Ascending aorta (tissue), 2 donors: Measurements from ENCODE around the gene GRIP2. TPM values are rescaled to one million over a fixed set of nuclear protein-coding genes. Genes with fewer than 3 reads are reported as not detected.

ENCODE experiments used
- DNase-seq, 2 donors: peaks; one replicate each; pipeline ENCODE4 v3.0.0-alpha.2; 2019; ENCODE audit warnings: low spot score in 2 of 2
- H3K27ac ChIP-seq, 2 donors: fragments of 200-600 bp; sonication (generic); one replicate each; pipeline ENCODE4 v1.5.1; 2016 to 2017; ENCODE audit warnings: mild to moderate bottlenecking in 1 of 2
- H3K27me3 ChIP-seq: fragments of 200-600 bp; sonication (generic); one replicate; pipeline ENCODE4 v1.5.1; 2017
- H3K36me3 ChIP-seq, 2 donors: fragments of 200-600 bp; sonication (generic); one replicate each; pipeline ENCODE4 v1.5.1; 2016
- H3K4me1 ChIP-seq, 2 donors: fragments of 200-600 bp; sonication (generic); one replicate each; pipeline ENCODE4 v1.5.1; 2016 to 2017; ENCODE audit warnings: mild to moderate bottlenecking in 1 of 2
- H3K4me3 ChIP-seq, 2 donors: fragments of 200-600 bp; sonication (generic); one replicate each; pipeline ENCODE4 v1.5.1; 2016 to 2017; ENCODE audit warnings: mild to moderate bottlenecking in 1 of 2
- H3K9me3 ChIP-seq, 2 donors: fragments of 200-600 bp; sonication (generic); one replicate each; pipeline ENCODE4 v1.5.1; 2016
- intact Hi-C: fragments of 100-400 bp; cut with DNase I; formaldehyde crosslinking; loops from one replicate; pipeline ENCODE4 v1.15.1; 2023
- total RNA-seq: library from RNA; depleted of rRNA; stranded (reverse); fragments of >200 nt; gene quantifications from one replicate; pipeline ENCODE4 v1.1.0, GENCODE V29; 2016
- TF ChIP-seq, protein P1 (sequence below), 3 experiments: fragments of 200-600 bp in 2 of 3; fragments of 450-650 bp in 1 of 3; sonication (generic) in 2 of 3; IDR thresholded peaks; one replicate each; pipeline ENCODE4 v1.5.1; 2016 to 2019; ENCODE audit warnings: antibody characterized with exemption in 3 of 3, mild to moderate bottlenecking in 1 of 3, moderate library complexity in 1 of 3

The GRIP2 gene
- total RNA-seq, 1 donor from 2014 or later = 0.21 TPM

DNA sequence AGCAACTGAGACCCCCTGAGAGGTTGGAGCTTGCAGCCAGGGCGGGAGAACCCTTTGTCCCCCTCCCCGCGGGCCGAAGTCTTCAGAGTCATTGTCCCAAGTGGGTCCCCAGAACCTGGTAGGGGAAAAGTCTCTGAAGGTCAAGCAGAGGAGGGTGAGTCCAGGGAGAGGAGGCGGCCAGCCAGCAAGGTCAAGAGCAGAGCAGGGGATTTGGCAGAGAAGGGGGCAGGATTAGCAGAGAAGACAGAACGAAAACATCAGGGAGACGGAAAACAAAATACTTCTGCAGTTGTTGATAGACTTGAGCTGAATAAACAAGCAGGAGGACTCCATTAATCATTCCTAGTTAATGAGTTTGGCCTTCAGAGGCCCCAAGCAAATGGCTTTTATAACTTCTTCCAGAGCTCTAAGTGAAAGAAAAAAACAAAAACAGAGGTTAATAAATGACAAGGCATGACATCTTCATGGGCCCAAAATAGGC lies 66.7 kb downstream of the GRIP2 start:
- intact Hi-C loops = no loop called here
- no peaks in the 10 kb centered on the region for H3K27me3 ChIP-seq
- H3K36me3 ChIP-seq = peaks cover 3 to 39% of the 10 kb centered on the region in 2 donors
- H3K9me3 ChIP-seq = no peaks in the 10 kb centered on the region
- TF ChIP-seq, protein P1, sequence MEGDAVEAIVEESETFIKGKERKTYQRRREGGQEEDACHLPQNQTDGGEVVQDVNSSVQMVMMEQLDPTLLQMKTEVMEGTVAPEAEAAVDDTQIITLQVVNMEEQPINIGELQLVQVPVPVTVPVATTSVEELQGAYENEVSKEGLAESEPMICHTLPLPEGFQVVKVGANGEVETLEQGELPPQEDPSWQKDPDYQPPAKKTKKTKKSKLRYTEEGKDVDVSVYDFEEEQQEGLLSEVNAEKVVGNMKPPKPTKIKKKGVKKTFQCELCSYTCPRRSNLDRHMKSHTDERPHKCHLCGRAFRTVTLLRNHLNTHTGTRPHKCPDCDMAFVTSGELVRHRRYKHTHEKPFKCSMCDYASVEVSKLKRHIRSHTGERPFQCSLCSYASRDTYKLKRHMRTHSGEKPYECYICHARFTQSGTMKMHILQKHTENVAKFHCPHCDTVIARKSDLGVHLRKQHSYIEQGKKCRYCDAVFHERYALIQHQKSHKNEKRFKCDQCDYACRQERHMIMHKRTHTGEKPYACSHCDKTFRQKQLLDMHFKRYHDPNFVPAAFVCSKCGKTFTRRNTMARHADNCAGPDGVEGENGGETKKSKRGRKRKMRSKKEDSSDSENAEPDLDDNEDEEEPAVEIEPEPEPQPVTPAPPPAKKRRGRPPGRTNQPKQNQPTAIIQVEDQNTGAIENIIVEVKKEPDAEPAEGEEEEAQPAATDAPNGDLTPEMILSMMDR (IDR thresholded peaks at IDR 0.05) = no peak
- H3K27ac ChIP-seq = no peak overlapping the region
- H3K4me1 ChIP-seq = no peaks in the 10 kb centered on the region
- no peak for DNase-seq
- no peak overlapping the region for H3K4me3 ChIP-seq

DNA sequence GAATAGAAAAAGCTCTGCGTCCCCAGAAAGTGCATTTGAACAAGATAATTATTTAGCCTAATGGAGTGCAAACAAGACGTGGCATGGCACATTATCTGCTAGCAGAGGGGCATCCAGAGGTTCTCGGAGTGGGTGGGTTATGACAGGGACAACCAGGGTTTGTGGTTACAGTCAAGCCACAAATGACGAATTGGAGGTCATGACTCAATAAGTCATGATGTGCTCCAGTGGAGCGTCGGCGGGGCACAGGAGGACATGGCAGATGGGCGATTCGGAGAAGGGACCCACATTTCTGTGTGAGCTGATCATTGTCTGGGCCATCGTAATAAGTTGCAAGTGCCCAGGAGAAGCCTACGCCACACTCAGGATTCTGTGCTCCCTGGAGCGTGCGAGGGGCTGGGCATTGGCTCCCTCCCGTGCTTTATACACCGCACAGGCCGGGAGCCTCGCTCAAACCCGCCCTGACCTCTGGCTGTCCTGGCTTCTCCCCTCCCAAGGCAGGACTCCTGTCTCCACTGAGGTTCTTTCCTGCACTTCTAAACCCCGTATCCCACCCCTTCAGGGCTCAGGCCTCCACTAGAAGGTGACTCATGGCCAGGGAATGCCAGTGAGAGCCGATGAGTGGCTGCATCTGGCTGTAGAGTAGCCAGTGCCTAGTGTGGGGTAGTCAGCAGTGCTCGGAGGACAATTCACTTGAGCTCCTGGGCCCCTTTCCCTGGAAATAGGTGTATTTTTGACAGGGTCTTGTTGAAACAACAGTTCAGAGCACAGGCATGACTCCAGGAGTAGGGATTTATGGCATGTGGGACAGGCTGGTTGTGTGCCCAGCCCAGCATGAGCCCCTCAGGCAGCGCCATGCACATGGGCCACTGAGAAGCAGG lies 67.4 kb downstream of the GRIP2 start:
- no peak for DNase-seq
- Histone ChIP-seq H3K27me3 (no peaks in the 10 kb centered on the region), H3K4me1 (no peaks in the 10 kb centered on the region), H3K27ac (no peak overlapping the region), H3K36me3 (peaks cover 3 to 34% of the 10 kb centered on the region in 2 donors), H3K4me3 (no peak overlapping the region), H3K9me3 (no peaks in the 10 kb centered on the region)
- TF ChIP-seq, protein P1 (IDR thresholded peaks at IDR 0.05) = no peak
- intact Hi-C loops = no loop called here

DNA sequence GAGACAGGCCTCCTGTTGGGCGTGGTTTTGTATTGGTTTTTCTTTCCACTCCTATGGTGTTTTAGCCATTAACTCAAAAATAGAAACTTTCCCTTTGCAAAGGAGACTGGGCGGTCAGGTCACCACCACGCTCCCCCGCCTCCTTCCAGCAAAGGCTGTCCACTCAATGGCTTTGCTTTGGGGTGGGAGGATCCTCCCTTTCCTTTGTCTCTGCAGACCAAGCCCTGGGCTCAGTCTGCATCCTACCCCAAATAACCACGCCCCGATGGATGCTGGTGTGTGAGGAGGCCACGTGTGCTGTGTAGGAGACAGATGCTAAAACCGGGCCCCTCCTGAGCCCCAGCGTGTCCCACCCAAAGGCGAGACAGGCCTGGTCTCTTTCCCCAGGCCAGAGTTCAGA lies 68.5 kb downstream of the GRIP2 start:
- intact Hi-C loops = no loop called here
- Histone ChIP-seq H3K4me3 (no peak overlapping the region), H3K27ac (no peak overlapping the region), H3K9me3 (no peaks in the 10 kb centered on the region), H3K27me3 (no peaks in the 10 kb centered on the region), H3K4me1 (no peaks in the 10 kb centered on the region), H3K36me3 (peaks cover 8 to 34% of the 10 kb centered on the region in 2 donors)
- TF ChIP-seq, protein P1 (IDR thresholded peaks at IDR 0.05) = no peak
- no peak for DNase-seq

DNA sequence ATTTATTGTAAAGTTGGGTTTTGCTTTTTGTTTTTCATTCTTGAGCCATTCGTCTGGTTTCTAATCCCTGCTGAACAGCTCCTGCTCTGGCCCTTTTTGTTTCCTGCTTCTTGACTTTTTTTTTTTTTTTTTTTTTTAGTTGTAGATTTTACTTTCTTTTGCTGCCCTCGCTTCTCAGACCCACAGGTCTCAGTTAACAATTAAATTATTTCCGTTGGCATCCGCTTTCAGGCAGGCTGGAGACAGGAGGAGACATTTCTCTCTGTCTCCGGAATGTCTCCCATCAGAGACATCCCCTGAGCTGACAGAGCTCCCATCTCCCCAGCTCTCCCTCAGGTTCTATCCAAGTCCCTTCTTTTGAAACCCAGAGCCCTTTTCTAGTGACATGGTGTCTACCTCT lies 69.1 kb downstream of the GRIP2 start:
- intact Hi-C loops = no loop called here
- TF ChIP-seq, protein P1 (IDR thresholded peaks at IDR 0.05) = no peak
- H3K36me3 ChIP-seq = peaks cover 11 to 33% of the 10 kb centered on the region in 2 donors
- H3K27ac ChIP-seq = no peak overlapping the region
- no peaks in the 10 kb centered on the region for H3K4me1 ChIP-seq
- DNase-seq = no peak
- no peaks in the 10 kb centered on the region for H3K9me3 ChIP-seq
- H3K27me3 ChIP-seq = no peaks in the 10 kb centered on the region
- H3K4me3 ChIP-seq = no peak overlapping the region

DNA sequence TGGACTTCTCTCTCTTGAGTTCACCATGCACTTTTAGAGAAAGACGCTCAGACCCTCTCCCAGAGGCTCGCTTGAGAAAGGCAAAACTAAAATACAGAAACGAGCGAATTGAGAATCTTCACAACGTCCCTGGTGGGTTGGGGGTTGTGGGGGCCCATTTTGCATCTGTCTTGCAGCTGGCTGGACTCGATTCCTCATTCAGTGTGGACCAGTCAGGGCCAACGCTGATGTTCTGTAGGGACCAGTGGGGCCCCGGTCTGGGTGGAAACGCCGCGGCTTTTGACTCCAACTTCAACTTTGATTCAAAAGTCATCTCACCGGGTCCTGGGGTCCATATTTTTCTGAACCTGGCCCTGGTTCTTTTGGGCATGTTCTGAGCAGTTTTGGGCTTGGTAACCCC lies 69.7 kb downstream of the GRIP2 start:
- Histone ChIP-seq H3K27me3 (no peaks in the 10 kb centered on the region), H3K27ac (no peak overlapping the region), H3K9me3 (no peaks in the 10 kb centered on the region), H3K36me3 (peaks cover 11 to 33% of the 10 kb centered on the region in 2 donors), H3K4me1 (no peaks in the 10 kb centered on the region), H3K4me3 (no peak overlapping the region)
- no peak for DNase-seq
- TF ChIP-seq, protein P1 (IDR thresholded peaks at IDR 0.05) = no peak
- intact Hi-C loops = no loop called here
